ENCODE measurements around the gene AKR1D1.

DNA sequence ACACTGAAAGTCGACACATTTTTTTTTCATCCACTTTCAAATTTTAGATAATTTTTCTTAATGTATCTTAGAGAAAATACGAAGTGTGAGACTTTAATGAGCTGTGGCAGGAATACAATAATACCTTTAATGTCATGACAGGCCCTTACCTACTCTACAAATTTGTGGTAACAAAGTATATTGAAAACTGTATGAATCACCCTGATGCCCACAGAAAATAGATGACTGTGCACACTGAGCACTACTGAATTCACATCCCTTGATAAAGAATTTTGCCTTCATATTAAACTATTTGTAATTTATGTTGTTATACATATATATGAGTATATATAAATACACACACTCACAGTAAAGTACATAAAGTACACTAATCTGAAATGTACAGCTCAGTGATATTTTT lies 51.7 kb downstream of the AKR1D1 start:
- TF ChIP-seq, protein P1, sequence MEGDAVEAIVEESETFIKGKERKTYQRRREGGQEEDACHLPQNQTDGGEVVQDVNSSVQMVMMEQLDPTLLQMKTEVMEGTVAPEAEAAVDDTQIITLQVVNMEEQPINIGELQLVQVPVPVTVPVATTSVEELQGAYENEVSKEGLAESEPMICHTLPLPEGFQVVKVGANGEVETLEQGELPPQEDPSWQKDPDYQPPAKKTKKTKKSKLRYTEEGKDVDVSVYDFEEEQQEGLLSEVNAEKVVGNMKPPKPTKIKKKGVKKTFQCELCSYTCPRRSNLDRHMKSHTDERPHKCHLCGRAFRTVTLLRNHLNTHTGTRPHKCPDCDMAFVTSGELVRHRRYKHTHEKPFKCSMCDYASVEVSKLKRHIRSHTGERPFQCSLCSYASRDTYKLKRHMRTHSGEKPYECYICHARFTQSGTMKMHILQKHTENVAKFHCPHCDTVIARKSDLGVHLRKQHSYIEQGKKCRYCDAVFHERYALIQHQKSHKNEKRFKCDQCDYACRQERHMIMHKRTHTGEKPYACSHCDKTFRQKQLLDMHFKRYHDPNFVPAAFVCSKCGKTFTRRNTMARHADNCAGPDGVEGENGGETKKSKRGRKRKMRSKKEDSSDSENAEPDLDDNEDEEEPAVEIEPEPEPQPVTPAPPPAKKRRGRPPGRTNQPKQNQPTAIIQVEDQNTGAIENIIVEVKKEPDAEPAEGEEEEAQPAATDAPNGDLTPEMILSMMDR (IDR thresholded peaks at IDR 0.05), result no peak
- no peak for TF ChIP-seq POLR2A (IDR thresholded peaks at IDR 0.05)
